Stimulated activated CD8-positive, alpha-beta memory T cell treated with anti-CD3 and anti-CD28 coated beads, Interleukin-15, amount 100 ng/mL, for 1 hour (primary cell): ENCODE results near the gene TTLL1.

Experiments used
- DNase-seq: peaks from one replicate; pipeline ENCODE4 v3.0.0-alpha.2; 2020; ENCODE audit warnings: low read depth

TTLL1 gene

DNA sequence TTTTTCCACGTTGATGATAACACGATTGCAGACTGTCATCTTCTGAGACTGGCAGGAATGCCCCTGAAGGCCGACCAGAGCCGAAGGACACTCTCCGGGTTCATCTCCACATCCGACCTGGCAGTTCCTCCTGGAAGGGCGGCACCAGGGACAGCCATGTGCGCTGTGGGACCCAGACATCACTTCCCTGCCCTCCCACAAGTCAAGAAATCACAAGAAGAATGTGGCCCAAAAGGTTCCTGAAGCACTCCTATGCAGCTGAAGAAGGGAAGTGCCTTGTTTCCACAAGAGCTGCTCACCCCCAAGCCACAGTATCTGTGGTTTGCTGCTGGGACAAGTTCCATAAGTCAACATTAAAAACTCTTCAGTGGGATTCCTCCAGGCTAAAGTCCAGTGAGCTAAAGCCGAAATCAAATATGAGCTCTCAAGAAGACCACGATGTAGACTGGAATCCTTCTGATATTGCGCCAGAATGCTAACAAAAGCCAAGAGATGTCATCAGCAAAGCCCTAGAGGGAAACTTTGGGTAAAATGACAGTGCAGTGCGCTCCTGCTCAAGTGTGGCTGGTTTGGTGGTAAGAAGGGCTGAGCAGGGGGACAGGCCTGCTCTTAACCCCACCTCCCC lies 95.4 kb downstream of the TTLL1 start:
- no peak for DNase-seq

DNA sequence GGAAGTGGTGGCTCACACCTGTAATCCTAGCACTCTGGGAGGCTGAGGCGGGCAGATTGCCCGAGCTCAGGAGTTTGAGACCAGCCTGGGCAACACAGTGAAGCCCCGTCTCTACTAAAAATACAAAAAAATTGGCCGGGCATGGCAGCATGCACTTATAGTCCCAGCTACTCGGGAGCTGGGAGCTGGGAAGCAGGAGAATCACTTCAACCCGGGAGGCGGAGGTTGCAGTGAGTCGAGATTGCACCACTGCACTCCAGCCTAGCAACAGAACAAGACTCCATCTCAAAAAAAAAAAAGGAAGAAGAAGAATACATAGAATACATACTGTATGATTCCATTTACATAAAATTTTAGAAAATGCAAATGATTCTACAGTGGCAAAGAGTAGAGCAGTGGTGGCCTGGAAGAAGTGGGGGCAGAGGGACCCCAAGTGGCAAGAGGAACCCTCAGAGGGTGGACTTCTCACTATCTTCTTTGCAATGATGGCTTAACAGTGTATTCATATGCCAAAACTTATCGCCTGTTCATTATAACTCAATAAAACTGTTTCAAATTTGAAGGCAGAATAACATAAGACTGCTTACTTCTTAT lies 96.2 kb downstream of the TTLL1 start:
- no peak for DNase-seq

DNA sequence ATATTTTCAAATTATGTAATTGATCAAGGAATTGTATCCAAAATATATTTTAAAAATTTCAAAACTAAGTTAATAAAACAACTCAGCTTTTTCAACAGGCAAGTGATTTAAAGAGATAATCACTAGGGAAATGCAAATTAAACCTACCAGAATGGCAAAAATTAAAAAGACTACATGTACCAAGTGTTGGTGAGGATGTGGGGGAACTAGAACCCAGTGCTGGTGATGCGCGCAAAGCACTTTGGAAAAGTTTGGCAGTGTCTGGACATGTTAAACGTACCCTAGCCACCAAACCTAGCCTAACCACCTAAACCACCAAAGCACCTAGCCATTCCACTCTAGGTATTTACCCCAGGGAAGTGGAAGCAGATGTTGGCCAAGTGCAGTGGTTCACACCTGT lies 97.1 kb downstream of the TTLL1 start:
- DNase-seq = no peak

DNA sequence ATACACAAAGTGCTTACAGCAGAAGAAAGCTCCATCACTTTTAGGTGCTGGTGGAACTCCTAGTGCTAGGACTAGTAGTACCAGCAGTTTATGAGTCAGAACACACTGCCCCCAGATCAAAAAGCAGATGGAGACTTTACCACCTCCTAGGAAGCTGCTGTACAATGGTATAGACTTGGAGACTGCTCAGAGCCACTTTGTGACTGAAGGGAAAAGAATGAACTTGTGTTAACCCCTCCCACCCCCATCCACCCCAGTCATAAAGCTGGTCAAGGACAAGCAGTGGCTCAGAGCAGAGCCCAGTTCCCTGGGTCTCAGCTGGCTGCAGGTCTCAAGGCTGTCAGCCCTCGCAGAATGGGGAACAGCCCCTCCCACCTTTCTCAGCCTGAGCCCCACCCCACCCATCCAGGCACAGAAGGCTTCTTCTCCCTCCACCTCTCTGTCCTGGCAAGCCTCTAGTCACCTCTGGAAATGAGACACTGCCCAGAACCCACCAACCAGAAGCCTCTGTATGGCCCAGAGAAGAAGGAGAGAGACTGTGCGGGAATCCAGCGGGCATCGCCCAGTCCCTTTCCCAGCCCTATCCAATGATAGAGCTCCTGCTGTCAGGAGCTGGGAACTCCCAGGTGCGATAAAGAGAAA lies 98.1 kb downstream of the TTLL1 start:
- DNase-seq = no peak

- DNase-seq = no peak
These were observed 98.9 kb downstream of the TTLL1 start for GRCh38 chr22:42990131-42990838.
